Measurements from ENCODE around the gene C1orf122.

- TF ChIP-seq HNF4A (conservative IDR thresholded peaks at IDR 0.05) (no peak), RXRA (IDR thresholded peaks at IDR 0.05) (no peak), TAF1 (conservative IDR thresholded peaks at IDR 0.05) (no peak)
- TF ChIP-seq, protein P1, sequence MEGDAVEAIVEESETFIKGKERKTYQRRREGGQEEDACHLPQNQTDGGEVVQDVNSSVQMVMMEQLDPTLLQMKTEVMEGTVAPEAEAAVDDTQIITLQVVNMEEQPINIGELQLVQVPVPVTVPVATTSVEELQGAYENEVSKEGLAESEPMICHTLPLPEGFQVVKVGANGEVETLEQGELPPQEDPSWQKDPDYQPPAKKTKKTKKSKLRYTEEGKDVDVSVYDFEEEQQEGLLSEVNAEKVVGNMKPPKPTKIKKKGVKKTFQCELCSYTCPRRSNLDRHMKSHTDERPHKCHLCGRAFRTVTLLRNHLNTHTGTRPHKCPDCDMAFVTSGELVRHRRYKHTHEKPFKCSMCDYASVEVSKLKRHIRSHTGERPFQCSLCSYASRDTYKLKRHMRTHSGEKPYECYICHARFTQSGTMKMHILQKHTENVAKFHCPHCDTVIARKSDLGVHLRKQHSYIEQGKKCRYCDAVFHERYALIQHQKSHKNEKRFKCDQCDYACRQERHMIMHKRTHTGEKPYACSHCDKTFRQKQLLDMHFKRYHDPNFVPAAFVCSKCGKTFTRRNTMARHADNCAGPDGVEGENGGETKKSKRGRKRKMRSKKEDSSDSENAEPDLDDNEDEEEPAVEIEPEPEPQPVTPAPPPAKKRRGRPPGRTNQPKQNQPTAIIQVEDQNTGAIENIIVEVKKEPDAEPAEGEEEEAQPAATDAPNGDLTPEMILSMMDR (IDR thresholded peaks at IDR 0.05; ENCODE audit: low read depth, low read length, missing input control), result no peak
Measured at GRCh38 chr1:37841652-37842051, 34.1 kb downstream of the C1orf122 start.
